OCI-LY3 (cell line): ENCODE results near the gene SDHAF2.
A peak's percentile ranks its signal among the peaks of the same experiment; 100 is the strongest.

Experiments used
- H2AFZ ChIP-seq: fragments of 200-600, 300-600 bp; shearing (Covaris generic); 2 replicates; pipeline ENCODE4 v1.6.0; 2014; ENCODE audit warnings: antibody characterized with exemption, low read depth, low read length
- H3K27ac ChIP-seq: fragments of 200-600, 300-600 bp; sonication (generic); 2 replicates; pipeline ENCODE4 v1.5.1; 2014; ENCODE audit warnings: mild to moderate bottlenecking, low read length, moderate library complexity, mixed read lengths
- H3K27me3 ChIP-seq: fragments of 200-600, 300-600 bp; sonication (generic); 2 replicates; pipeline ENCODE4 v1.6.1; 2014; ENCODE audit warnings: low read depth, low read length, mixed read lengths
- H3K36me3 ChIP-seq: fragments of 200-600, 300-600 bp; sonication (generic); replicated peaks from 2 replicates; pipeline ENCODE3; 2014; ENCODE audit warnings: low read depth, low read length, mixed read lengths
- H3K4me1 ChIP-seq: fragments of 300-600, 200-600 bp; sonication (generic); 2 replicates; pipeline ENCODE4 v1.6.1; 2014; ENCODE audit warnings: low read length, mixed read lengths
- H3K4me2 ChIP-seq: fragments of 200-600, 300-600 bp; sonication (generic); 2 replicates; pipeline ENCODE4 v1.6.1; 2014; ENCODE audit warnings: low read length, mixed read lengths
- H3K4me3 ChIP-seq: fragments of 300-600, 200-600 bp; sonication (generic); 2 replicates; pipeline ENCODE4 v1.5.1; 2014; ENCODE audit warnings: antibody characterized with exemption, mild to moderate bottlenecking, low read length, moderate library complexity
- H3K79me2 ChIP-seq: fragments of 300-600, 200-600 bp; shearing (Covaris generic); 2 replicates; pipeline ENCODE4 v1.6.1; 2014; ENCODE audit warnings: mild to moderate bottlenecking, low read length, mixed read lengths
- H3K9ac ChIP-seq: fragments of 300-600, 200-600 bp; shearing (Covaris generic); 2 replicates; pipeline ENCODE4 v1.6.0; 2014; ENCODE audit warnings: mild to moderate bottlenecking, low read length, moderate library complexity
- H3K9me3 ChIP-seq: fragments of 200-600, 300-600 bp; shearing (Covaris generic); 2 replicates; pipeline ENCODE4 v1.6.1; 2014; ENCODE audit warnings: low read length, mixed read lengths; ENCODE audit not compliant: insufficient read depth
- H4K20me1 ChIP-seq: fragments of 200-600, 300-600 bp; sonication (generic); 2 replicates; pipeline ENCODE4 v1.6.1; 2016; ENCODE audit warnings: low read length, mixed read lengths; ENCODE audit not compliant: insufficient read depth
- EZH2phosphoT487 ChIP-seq: fragments of 200-600 bp; shearing (Covaris generic); IDR thresholded peaks from 2 replicates; pipeline ENCODE4 v1.6.1; 2018; ENCODE audit warnings: antibody characterized with exemption, mixed run types, low read depth
- TF ChIP-seq, protein P1 (sequence below): fragments of 200-600, 300-600 bp; sonication (generic); IDR thresholded peaks from 2 replicates; pipeline ENCODE4 v1.5.1; 2014; ENCODE audit warnings: antibody characterized with exemption, low read length, low read depth

Gene SDHAF2

DNA sequence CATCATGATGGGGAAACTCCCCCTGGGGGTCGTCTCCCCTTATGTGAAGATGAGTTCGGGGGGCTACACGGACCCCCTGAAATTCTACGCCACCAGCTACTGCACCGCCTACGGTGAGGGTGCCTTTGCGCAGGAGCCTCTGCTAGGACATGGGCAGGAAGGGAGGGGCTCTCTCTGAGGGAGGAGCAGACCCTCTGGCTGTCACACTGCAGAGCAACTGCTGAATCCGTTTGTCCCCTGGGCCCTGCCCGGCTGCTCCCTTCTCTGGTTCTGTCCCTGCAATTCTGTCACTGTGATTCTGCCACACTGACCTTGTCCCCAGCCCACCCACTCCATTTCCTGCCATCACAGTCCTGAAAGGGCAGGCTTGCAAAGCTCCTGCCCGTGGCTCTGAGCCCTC lies 51.9 kb downstream of the SDHAF2 start:
- H3K79me2 ChIP-seq = no peaks in the 10 kb centered on the region
- no peak overlapping the region for H2AFZ ChIP-seq
- 0 out of 2 replicates have a peak, but pooled peaks cover 3% of the 10 kb centered on the region for H3K4me1 ChIP-seq
- H4K20me1 ChIP-seq = no peaks in the 10 kb centered on the region
- TF ChIP-seq, protein P1, sequence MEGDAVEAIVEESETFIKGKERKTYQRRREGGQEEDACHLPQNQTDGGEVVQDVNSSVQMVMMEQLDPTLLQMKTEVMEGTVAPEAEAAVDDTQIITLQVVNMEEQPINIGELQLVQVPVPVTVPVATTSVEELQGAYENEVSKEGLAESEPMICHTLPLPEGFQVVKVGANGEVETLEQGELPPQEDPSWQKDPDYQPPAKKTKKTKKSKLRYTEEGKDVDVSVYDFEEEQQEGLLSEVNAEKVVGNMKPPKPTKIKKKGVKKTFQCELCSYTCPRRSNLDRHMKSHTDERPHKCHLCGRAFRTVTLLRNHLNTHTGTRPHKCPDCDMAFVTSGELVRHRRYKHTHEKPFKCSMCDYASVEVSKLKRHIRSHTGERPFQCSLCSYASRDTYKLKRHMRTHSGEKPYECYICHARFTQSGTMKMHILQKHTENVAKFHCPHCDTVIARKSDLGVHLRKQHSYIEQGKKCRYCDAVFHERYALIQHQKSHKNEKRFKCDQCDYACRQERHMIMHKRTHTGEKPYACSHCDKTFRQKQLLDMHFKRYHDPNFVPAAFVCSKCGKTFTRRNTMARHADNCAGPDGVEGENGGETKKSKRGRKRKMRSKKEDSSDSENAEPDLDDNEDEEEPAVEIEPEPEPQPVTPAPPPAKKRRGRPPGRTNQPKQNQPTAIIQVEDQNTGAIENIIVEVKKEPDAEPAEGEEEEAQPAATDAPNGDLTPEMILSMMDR = no peak
- no peak for TF ChIP-seq EZH2phosphoT487
- no peak overlapping the region for H3K27ac ChIP-seq
- H3K9me3 ChIP-seq = no peaks in the 10 kb centered on the region
- H3K4me2 ChIP-seq = no peak overlapping the region
- H3K27me3 ChIP-seq = no peaks in the 10 kb centered on the region
- H3K9ac ChIP-seq = no peak overlapping the region
- no peaks in the 10 kb centered on the region for H3K36me3 ChIP-seq
- no peak overlapping the region for H3K4me3 ChIP-seq

DNA sequence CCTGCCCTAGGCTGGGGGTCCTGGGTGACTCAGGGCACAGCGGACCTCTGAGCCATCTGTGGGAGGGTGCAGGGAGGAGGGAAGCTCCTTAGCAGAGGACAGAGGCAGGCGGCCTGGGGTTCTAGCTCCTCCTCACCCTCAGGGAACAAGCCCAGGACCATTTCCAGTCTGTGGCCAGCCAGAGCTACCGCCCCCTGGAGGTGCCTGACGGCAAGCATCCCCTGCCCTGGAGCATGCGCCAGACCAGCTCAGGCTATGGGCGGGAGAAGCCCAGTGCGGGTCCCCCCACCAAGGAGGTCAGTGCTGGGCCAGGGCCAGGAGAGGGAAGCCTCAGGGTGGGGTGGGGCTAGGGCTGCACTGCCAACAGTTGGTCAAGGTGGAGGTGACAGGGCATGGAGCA lies 52.6 kb downstream of the SDHAF2 start:
- no peak overlapping the region for H2AFZ ChIP-seq
- H3K9me3 ChIP-seq = no peaks in the 10 kb centered on the region
- H3K27me3 ChIP-seq = no peaks in the 10 kb centered on the region
- no peak overlapping the region for H3K9ac ChIP-seq
- TF ChIP-seq, protein P1 = peak; percentile 60
- TF ChIP-seq EZH2phosphoT487 = no peak
- H3K36me3 ChIP-seq = no peaks in the 10 kb centered on the region
- no peak overlapping the region for H3K4me2 ChIP-seq
- no peaks in the 10 kb centered on the region for H4K20me1 ChIP-seq
- H3K79me2 ChIP-seq = no peaks in the 10 kb centered on the region
- H3K4me1 ChIP-seq = 0 out of 2 replicates have a peak, but pooled peaks cover 3% of the 10 kb centered on the region
- no peak overlapping the region for H3K4me3 ChIP-seq
- H3K27ac ChIP-seq = no peak overlapping the region

DNA sequence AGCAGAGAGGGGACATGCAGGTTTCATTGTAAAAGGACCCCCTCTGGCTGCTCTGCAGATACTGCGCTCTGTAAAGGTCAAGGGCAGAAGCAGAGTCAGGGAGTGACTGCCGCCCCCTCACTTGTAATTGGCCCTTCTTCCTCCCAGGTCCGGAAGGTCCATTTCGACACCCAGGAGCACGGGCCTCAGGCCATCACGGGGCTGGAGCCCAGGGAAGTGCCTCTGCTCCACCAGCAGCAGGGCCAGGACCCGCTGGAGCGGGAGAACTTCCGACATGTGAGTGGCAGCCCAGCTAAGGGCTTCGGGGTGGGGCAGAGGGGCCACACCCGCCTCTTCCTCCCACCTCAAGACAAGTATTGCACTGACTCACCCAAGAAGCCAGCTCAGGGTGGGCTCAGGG lies 54.6 kb downstream of the SDHAF2 start:
- H3K4me3 ChIP-seq = no peak overlapping the region
- no peak overlapping the region for H2AFZ ChIP-seq
- no peaks in the 10 kb centered on the region for H3K27me3 ChIP-seq
- H3K36me3 ChIP-seq = no peaks in the 10 kb centered on the region
- no peaks in the 10 kb centered on the region for H3K4me1 ChIP-seq
- H4K20me1 ChIP-seq = no peaks in the 10 kb centered on the region
- no peaks in the 10 kb centered on the region for H3K79me2 ChIP-seq
- H3K9ac ChIP-seq = no peak overlapping the region
- H3K4me2 ChIP-seq = no peak overlapping the region
- no peak overlapping the region for H3K27ac ChIP-seq
- no peaks in the 10 kb centered on the region for H3K9me3 ChIP-seq
- TF ChIP-seq, protein P1 = no peak
- no peak for TF ChIP-seq EZH2phosphoT487

DNA sequence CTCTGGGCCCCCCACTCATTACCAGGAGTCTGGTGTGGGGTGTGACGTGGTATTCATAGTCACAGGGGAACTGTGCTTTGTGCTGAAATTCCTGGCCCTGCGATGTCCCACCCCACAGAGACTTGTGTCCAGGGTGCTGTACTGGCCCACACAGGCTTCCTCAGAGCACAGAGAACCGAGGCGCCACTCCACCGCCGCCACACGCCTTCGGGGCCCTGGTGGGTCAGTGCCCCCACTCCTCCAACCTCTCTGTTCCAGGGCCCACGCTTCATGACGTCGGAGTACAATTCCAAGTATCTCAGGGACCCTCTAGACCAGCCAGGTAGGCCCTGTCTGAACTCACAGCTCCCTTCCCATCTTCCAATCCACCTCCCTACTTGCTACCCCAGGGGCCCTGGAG lies 55.2 kb downstream of the SDHAF2 start:
- Histone ChIP-seq H3K9ac (no peak overlapping the region), H4K20me1 (no peaks in the 10 kb centered on the region), H3K9me3 (no peaks in the 10 kb centered on the region), H3K4me1 (no peaks in the 10 kb centered on the region), H3K4me3 (no peak overlapping the region), H3K4me2 (no peak overlapping the region), H3K27me3 (no peaks in the 10 kb centered on the region), H3K36me3 (no peaks in the 10 kb centered on the region), H2AFZ (no peak overlapping the region), H3K79me2 (no peaks in the 10 kb centered on the region), H3K27ac (no peak overlapping the region)
- no peak for TF ChIP-seq EZH2phosphoT487
- TF ChIP-seq, protein P1 = no peak
